ENCODE results near the gene ANKS1B.

- TF ChIP-seq CTCF (IDR thresholded peaks at IDR 0.05) (no peak), POLR2A (IDR thresholded peaks at IDR 0.05) (no peak)
Observed at GRCh38 chr12:98893126-98893674, 1091.5 kb downstream of the ANKS1B start.

Data from Peyer's patch (tissue), 4 donors.